Measurements from ENCODE around the gene IGIP.

IGIP gene

GRCh38 chr5:140125637-140126036 is at the start of gene IGIP:
Gene IGIP, plus strand, starts transcription at chr5:140125937. Its CDS starts 2,540 bp downstream, at chr5:140128477.
- no peak for DNase-seq

GRCh38 chr5:140076142-140076541 is 49.6 kb upstream of the IGIP start:
- DNase-seq, result no peak

GRCh38 chr5:140076788-140077187 is 48.9 kb upstream of the IGIP start:
- DNase-seq, result no peak

- DNase-seq, result no peak
These were observed 42.6 kb upstream of the IGIP start for GRCh38 chr5:140083120-140083519.

- no peak for DNase-seq
These were observed 42.1 kb upstream of the IGIP start for GRCh38 chr5:140083650-140084049.

GRCh38 chr5:140084541-140084940 is 41.2 kb upstream of the IGIP start:
- DNase-seq, result no peak

- no peak for DNase-seq
These were observed 35.5 kb upstream of the IGIP start for GRCh38 chr5:140090251-140090650.

- no peak for DNase-seq
These were observed 32.6 kb upstream of the IGIP start for GRCh38 chr5:140093179-140093578.

- DNase-seq, result no peak
These were observed 31.9 kb upstream of the IGIP start for GRCh38 chr5:140093866-140094265.

GRCh38 chr5:140094889-140095288 is 30.8 kb upstream of the IGIP start:
- DNase-seq, result no peak

- no peak for DNase-seq
These were observed 24.6 kb upstream of the IGIP start for GRCh38 chr5:140101179-140101578.

- DNase-seq, result no peak
These were observed 22.6 kb upstream of the IGIP start for GRCh38 chr5:140103154-140103553.

GRCh38 chr5:140104100-140104499 is 21.6 kb upstream of the IGIP start:
- DNase-seq, result no peak

- no peak for DNase-seq
These were observed 19.6 kb upstream of the IGIP start for GRCh38 chr5:140106101-140106500.

- no peak for DNase-seq
These were observed 18.9 kb upstream of the IGIP start for GRCh38 chr5:140106805-140107311.

- DNase-seq, result peak; percentile 70
These were observed 18.2 kb upstream of the IGIP start for GRCh38 chr5:140107312-140108092.

- no peak for DNase-seq
These were observed 17.4 kb upstream of the IGIP start for GRCh38 chr5:140108093-140109017.

GRCh38 chr5:140109018-140109758 is 16.5 kb upstream of the IGIP start:
- no peak for DNase-seq

GRCh38 chr5:140109759-140110645 is 15.7 kb upstream of the IGIP start:
- no peak for DNase-seq

GRCh38 chr5:140110646-140110957 is 15.1 kb upstream of the IGIP start:
- DNase-seq, result no peak

- no peak for DNase-seq
These were observed 14.5 kb upstream of the IGIP start for GRCh38 chr5:140111011-140111858.
